WTC11 (cell line): ENCODE measurements around the gene NFRKB. TPM values are rescaled to one million over a fixed set of nuclear protein-coding genes. Genes with fewer than 3 reads are reported as not detected.
A peak's percentile ranks its signal among the peaks of the same experiment; 100 is the strongest.

Source experiments
- ATAC-seq: fragments of 200-7000 bp; cut with Tn5 transposase; 2 replicates; pipeline ENCODE4 v1.10.0; 2021; ENCODE audit warnings: mild to moderate bottlenecking, moderate library complexity
- CTCF ChIA-PET: fragments of 300-600 bp; sonication (Branson Sonifier 250); formaldehyde crosslinking; loops from one replicate; lab custom pipeline; 2021; ENCODE audit warnings: antibody characterized with exemption; lab: Charles Lee
- POLR2A ChIA-PET: fragments of 350-600 bp; sonication (Branson Sonifier 250); formaldehyde crosslinking; loops from one replicate; lab custom pipeline; 2021; ENCODE audit warnings: antibody characterized with exemption; lab: Charles Lee
- DNase-seq: peaks from one replicate; pipeline ENCODE4 v3.0.0; 2021; ENCODE audit warnings: low spot score
- H3K27ac Mint-ChIP-seq: 2 replicates; pipeline ENCODE4 v1.8.0; 2021; ENCODE audit warnings: mixed read lengths
- H3K27me3 Mint-ChIP-seq: 2 replicates; pipeline ENCODE4 v1.8.0; 2021; ENCODE audit warnings: low read depth, mild to moderate bottlenecking, moderate library complexity, mixed read lengths
- H3K36me3 Mint-ChIP-seq: 2 replicates; pipeline ENCODE4 v1.8.0; 2021; ENCODE audit warnings: mixed read lengths
- H3K4me1 Mint-ChIP-seq: 2 replicates; pipeline ENCODE4 v1.8.0; 2022; ENCODE audit warnings: mixed read lengths
- H3K4me3 Mint-ChIP-seq: 2 replicates; pipeline ENCODE4 v1.8.0; 2021; ENCODE audit warnings: mild to moderate bottlenecking, moderate library complexity, mixed read lengths
- H3K9me3 Mint-ChIP-seq: 2 replicates; pipeline ENCODE4 v1.8.0; 2021; ENCODE audit warnings: mixed read lengths
- ARID4B ChIP-seq: sonication (generic); formaldehyde crosslinking; IDR thresholded peaks from 2 replicates; pipeline ENCODE4 v1.8.0; 2023; ENCODE audit warnings: missing genetic modification reagents, mild to moderate bottlenecking, borderline replicate concordance
- CREB1 ChIP-seq: sonication (generic); formaldehyde crosslinking; IDR thresholded peaks from 2 replicates; pipeline ENCODE4 v1.8.0; 2023; ENCODE audit warnings: mild to moderate bottlenecking, missing genetic modification reagents
- E2F1 ChIP-seq: sonication (generic); formaldehyde crosslinking; IDR thresholded peaks from 2 replicates; pipeline ENCODE4 v1.8.0; 2022; ENCODE audit warnings: mild to moderate bottlenecking, missing genetic modification reagents
- FOXK1 ChIP-seq: sonication (generic); formaldehyde crosslinking; IDR thresholded peaks from 2 replicates; pipeline ENCODE4 v1.8.0; 2022; ENCODE audit warnings: mild to moderate bottlenecking, moderate library complexity, missing genetic modification reagents
- FOXP4 ChIP-seq: sonication (generic); formaldehyde crosslinking; IDR thresholded peaks from 2 replicates; pipeline ENCODE4 v1.8.0; 2022; ENCODE audit warnings: mild to moderate bottlenecking, missing genetic modification reagents
- GABPB1 ChIP-seq: sonication (generic); formaldehyde crosslinking; IDR thresholded peaks from 2 replicates; pipeline ENCODE4 v1.8.1; 2023; ENCODE audit warnings: mild to moderate bottlenecking, missing genetic modification reagents
- GRHL2 ChIP-seq: fragments of 250-450 bp; sonication (Bioruptor Pico); IDR thresholded peaks from 2 replicates; pipeline ENCODE4 v1.8.0; 2022; ENCODE audit warnings: mild to moderate bottlenecking, moderate library complexity; ENCODE audit not compliant: insufficient replicate concordance, severe bottlenecking
- HMGXB4 ChIP-seq: sonication (generic); formaldehyde crosslinking; IDR thresholded peaks from 2 replicates; pipeline ENCODE4 v1.8.1; 2023; ENCODE audit warnings: mild to moderate bottlenecking, moderate library complexity, missing genetic modification reagents
- MXD4 ChIP-seq: fragments of 250-450 bp; sonication (Bioruptor Pico); IDR thresholded peaks from 2 replicates; pipeline ENCODE4 v1.8.0; 2021; ENCODE audit warnings: mild to moderate bottlenecking, moderate library complexity, borderline replicate concordance
- NFYB ChIP-seq: sonication (generic); formaldehyde crosslinking; conservative IDR thresholded peaks from 2 replicates; pipeline ENCODE4 v1.8.0; 2022; ENCODE audit warnings: low read depth, missing genetic modification reagents
- NR3C1 ChIP-seq: sonication (generic); formaldehyde crosslinking; conservative IDR thresholded peaks from 2 replicates; pipeline ENCODE4 v1.8.1; 2023; ENCODE audit warnings: low read depth, mild to moderate bottlenecking, missing genetic modification reagents
- PRRX2 ChIP-seq: fragments of 250-450 bp; sonication (Bioruptor Pico); IDR thresholded peaks from 2 replicates; pipeline ENCODE4 v1.8.0; 2021; ENCODE audit warnings: mild to moderate bottlenecking
- RELA ChIP-seq: sonication (generic); formaldehyde crosslinking; IDR thresholded peaks from 2 replicates; pipeline ENCODE4 v1.8.1; 2022; ENCODE audit warnings: missing genetic modification reagents, mild to moderate bottlenecking, borderline replicate concordance
- USF2 ChIP-seq: sonication (generic); formaldehyde crosslinking; IDR thresholded peaks from 2 replicates; pipeline ENCODE4 v1.8.1; 2023; ENCODE audit warnings: mild to moderate bottlenecking, missing genetic modification reagents, moderate library complexity
- ZBTB43 ChIP-seq: sonication (generic); formaldehyde crosslinking; IDR thresholded peaks from 2 replicates; pipeline ENCODE4 v1.8.1; 2023; ENCODE audit warnings: mild to moderate bottlenecking, missing genetic modification reagents
- ZNF138 ChIP-seq: sonication (generic); formaldehyde crosslinking; conservative IDR thresholded peaks from 2 replicates; pipeline ENCODE4 v1.8.1; 2022; ENCODE audit warnings: mild to moderate bottlenecking, moderate library complexity, missing genetic modification reagents
- ZNF263 ChIP-seq: sonication (generic); formaldehyde crosslinking; IDR thresholded peaks from 2 replicates; pipeline ENCODE4 v1.8.1; 2022; ENCODE audit warnings: low read depth, mild to moderate bottlenecking, moderate library complexity, missing genetic modification reagents
- total RNA-seq: library from RNA; stranded (reverse); gene quantifications from 3 replicates; pipeline ENCODE4 v1.2.3, GENCODE V29; 2021

Gene NFRKB
- total RNA-seq, 1 experiment from 2014 or later = 30.7 TPM

GRCh38 chr11:129853518-129854231 lies 41.7 kb downstream of the NFRKB start:
- no peaks in the 10 kb centered on the region for H3K9me3 Mint-ChIP-seq
- H3K4me3 Mint-ChIP-seq = no peak overlapping the region
- no peaks in the 10 kb centered on the region for H3K36me3 Mint-ChIP-seq
- ATAC-seq (no peak), DNase-seq (no peak)
- 0 out of 2 replicates have a peak, but pooled peaks cover 3% of the 10 kb centered on the region for H3K4me1 Mint-ChIP-seq
- POLR2A ChIA-PET = no interaction called here
- CTCF ChIA-PET = interaction anchor here (1.0 kb wide), 1 partner anchor 293 kb away, joined by 3 read pairs; no protein-coding TSS in a partner anchor
- H3K27ac Mint-ChIP-seq = no peak overlapping the region
- TF ChIP-seq NR3C1 (CRISPR knock-in tag) = no peak
- TF ChIP-seq GABPB1 = peak; percentile 94
- TF ChIP-seq, all 79 proteins: peak for 1
- no peaks in the 10 kb centered on the region for H3K27me3 Mint-ChIP-seq

GRCh38 chr11:129852125-129852740 lies 43.1 kb downstream of the NFRKB start:
- H3K36me3 Mint-ChIP-seq = no peaks in the 10 kb centered on the region
- ATAC-seq = no peak
- TF ChIP-seq ARID4B (CRISPR knock-in tag) (no peak), ZNF138 (CRISPR knock-in tag) (no peak), NFYB (CRISPR knock-in tag) (no peak), GRHL2 (CRISPR knock-in tag) (no peak), FOXK1 (CRISPR knock-in tag) (no peak), CREB1 (CRISPR knock-in tag) (no peak), PRRX2 (CRISPR knock-in tag) (no peak), RELA (CRISPR knock-in tag) (no peak), NR3C1 (CRISPR knock-in tag) (no peak)
- H3K27ac Mint-ChIP-seq = no peak overlapping the region
- no peak overlapping the region for H3K4me3 Mint-ChIP-seq
- DNase-seq = no peak
- H3K27me3 Mint-ChIP-seq = no peaks in the 10 kb centered on the region
- H3K4me1 Mint-ChIP-seq = 0 out of 2 replicates have a peak, but pooled peaks cover 3% of the 10 kb centered on the region
- ChIA-PET POLR2A (no interaction called here), CTCF (no interaction called here)
- H3K9me3 Mint-ChIP-seq = no peaks in the 10 kb centered on the region

- ATAC-seq (0 out of 2 replicates have a peak, but pooled peaks have one; percentile 26), DNase-seq (no peak)
- no peaks in the 10 kb centered on the region for H3K36me3 Mint-ChIP-seq
- no peak overlapping the region for H3K27ac Mint-ChIP-seq
- H3K4me3 Mint-ChIP-seq = no peak overlapping the region
- no peaks in the 10 kb centered on the region for H3K9me3 Mint-ChIP-seq
- no peaks in the 10 kb centered on the region for H3K27me3 Mint-ChIP-seq
- CTCF ChIA-PET = no interaction called here
- peaks cover 7% of the 10 kb centered on the region for H3K4me1 Mint-ChIP-seq
- POLR2A ChIA-PET = interaction anchor here (0.6 kb wide), 1 partner anchor 13 kb away, joined by 3 read pairs; no protein-coding TSS in a partner anchor
- TF ChIP-seq ZBTB43 (CRISPR knock-in tag) (no peak), FOXP4 (no peak), USF2 (CRISPR knock-in tag) (no peak), NFYB (CRISPR knock-in tag) (no peak), MXD4 (CRISPR knock-in tag) (no peak), E2F1 (CRISPR knock-in tag) (no peak), HMGXB4 (CRISPR knock-in tag) (no peak), ZNF263 (CRISPR knock-in tag) (no peak)
Observed at GRCh38 chr11:129849447-129850130, 45.8 kb downstream of the NFRKB start.
